K562 (cell line): ENCODE results near the gene FOSL1. TPM values are rescaled to one million over a fixed set of nuclear protein-coding genes. Genes with fewer than 3 reads are reported as not detected.
A peak's percentile ranks its signal among the peaks of the same experiment; 100 is the strongest.

Source experiments
- ATAC-seq: fragments of 200-7000 bp; cut with Tn5 transposase; 3 replicates; pipeline ENCODE4 v1.9.1; 2020; ENCODE audit warnings: moderate library complexity
- BruUV-seq: library from RNA; stranded (reverse); fragments of 400-500 nt; replicated peaks from 2 replicates; lab custom pipeline; 2021; lab: Mats Ljungman, UMichigan
- CTCF ChIA-PET: fragments of 300-600 bp; formaldehyde crosslinking; extraction: SDS; loops from one replicate; lab custom pipeline; 2021; ENCODE audit warnings: low intra/inter-chr PET ratio; lab: Yijun Ruan, JAX
- POLR2A ChIA-PET: fragments of 300-600, 350-650 bp; sonication (Branson Sonifier 250); formaldehyde crosslinking; extraction: SDS; loops from one replicate; lab custom pipeline; 2021; ENCODE audit warnings: antibody characterized with exemption, inconsistent platforms; lab: Yijun Ruan, JAX
- DNase-seq, 4 experiments: peaks; one replicate each; pipeline versions ENCODE4 v3.0.0 to v3.0.0-alpha.2; 2011 to 2018; ENCODE audit warnings: low spot score in 3 of 4, mixed read lengths in 3 of 4; ENCODE audit errors: extremely low read depth in 1 of 4
- FAIRE-seq: peaks from 2 replicates; lab custom pipeline; 2011; peaks lifted over from hg19 to GRCh38; lab: Jason Lieb, UNC
- H2AFZ ChIP-seq: 2 replicates; pipeline ENCODE4 v1.6.0; 2011; ENCODE audit warnings: low read depth, low read length, control low read depth, inconsistent platforms
- H3K27ac ChIP-seq: fragments of 200-600 bp; 3 replicates; pipeline ENCODE4 v1.8.0; 2011; ENCODE audit warnings: low read depth, mild to moderate bottlenecking, control low read depth, inconsistent platforms, low read length, moderate library complexity, mixed read lengths; ENCODE audit errors: extremely low read depth
- H3K27me3 ChIP-seq, 2 experiments: fragments of 300-600 bp in 1 of 2; 2 replicates in 1 of 2; 3 replicates in 1 of 2; pipeline versions ENCODE4 v1.6.0 to v1.8.0; 2011; ENCODE audit warnings: inconsistent platforms in 2 of 2, low read length in 2 of 2, mild to moderate bottlenecking in 1 of 2, mixed read lengths in 1 of 2, moderate library complexity in 1 of 2; ENCODE audit not compliant: control insufficient read depth in 2 of 2, insufficient read depth in 2 of 2
- H3K36me3 ChIP-seq: fragments of 300-600 bp; 3 replicates; pipeline ENCODE4 v1.8.0; 2011; ENCODE audit warnings: mild to moderate bottlenecking, low read length, inconsistent platforms; ENCODE audit not compliant: control insufficient read depth, insufficient read depth
- H3K4me1 ChIP-seq, 2 experiments: fragments of 200-600 bp in 1 of 2; replicated peaks in 1 of 2; 2 replicates in 1 of 2; 3 replicates in 1 of 2; pipeline versions ENCODE4 v1.5.1 to v1.8.0; 2011; ENCODE audit warnings: inconsistent platforms in 2 of 2, low read length in 2 of 2, mild to moderate bottlenecking in 1 of 2, mixed read lengths in 1 of 2, moderate library complexity in 1 of 2; ENCODE audit not compliant: control insufficient read depth in 2 of 2, insufficient read depth in 2 of 2
- H3K4me2 ChIP-seq: 2 replicates; pipeline ENCODE4 v1.6.1; 2011; ENCODE audit warnings: low read length, control low read depth, inconsistent platforms, mixed read lengths; ENCODE audit not compliant: insufficient read depth
- H3K4me3 ChIP-seq: fragments of 200-600 bp; sonication (generic), shearing (Covaris generic); 2 replicates; pipeline ENCODE4 v1.5.1; 2016; ENCODE audit warnings: control low read depth, inconsistent platforms
- H3K79me2 ChIP-seq: fragments of 200-600 bp; 3 replicates; pipeline ENCODE4 v1.8.0; 2011; ENCODE audit warnings: low read length, inconsistent platforms; ENCODE audit not compliant: control insufficient read depth, insufficient read depth
- H3K9ac ChIP-seq, 2 experiments: 2 replicates each; pipeline versions ENCODE4 v1.6.0 to v1.6.1; 2011; ENCODE audit warnings: low read depth in 2 of 2, low read length in 2 of 2, control low read depth in 1 of 2, inconsistent platforms in 1 of 2, mild to moderate bottlenecking in 1 of 2, mixed read lengths in 1 of 2; ENCODE audit not compliant: insufficient read depth in 1 of 2
- H3K9me1 ChIP-seq: one replicate; pipeline ENCODE4 v1.6.0; 2011; ENCODE audit warnings: inconsistent platforms, mild to moderate bottlenecking, low read length, moderate library complexity; ENCODE audit not compliant: control insufficient read depth, insufficient read depth
- H3K9me3 ChIP-seq: replicated peaks from 2 replicates; pipeline ENCODE4 v1.5.1; 2011; ENCODE audit warnings: low read depth, low read length, inconsistent platforms; ENCODE audit not compliant: control insufficient read depth, insufficient read depth
- H4K20me1 ChIP-seq: replicated peaks from 2 replicates; pipeline ENCODE4 v1.6.1; 2011; ENCODE audit warnings: low read length, inconsistent platforms, mixed read lengths; ENCODE audit not compliant: control insufficient read depth, insufficient read depth
- CBFA2T3 ChIP-seq: fragments of 450-650 bp; IDR thresholded peaks from 2 replicates; pipeline ENCODE4 v1.6.1; 2017
- ELF2 ChIP-seq: fragments of 250-450 bp; sonication (Bioruptor Pico); IDR thresholded peaks from 2 replicates; pipeline ENCODE4 v1.5.0; 2021; ENCODE audit warnings: mild to moderate bottlenecking
- FOXJ3 ChIP-seq: sonication (generic); formaldehyde crosslinking; IDR thresholded peaks from 2 replicates; pipeline ENCODE4 v1.4.0; 2020; ENCODE audit warnings: mild to moderate bottlenecking, missing genetic modification reagents
- MAZ ChIP-seq, 2 experiments: fragments of 450-650 bp in 1 of 2; sonication (generic) in 1 of 2; formaldehyde crosslinking; IDR thresholded peaks in 1 of 2; conservative IDR thresholded peaks in 1 of 2; 2 replicates each; pipeline versions ENCODE4 v1.4.0 to v1.5.0; 2020; ENCODE audit warnings: mild to moderate bottlenecking in 1 of 2, missing genetic modification reagents in 1 of 2
- MTA1 ChIP-seq: fragments of 450-650 bp; IDR thresholded peaks from 2 replicates; pipeline ENCODE4 v1.6.1; 2017; ENCODE audit warnings: borderline replicate concordance
- POLR2H ChIP-seq: IDR thresholded peaks from 2 replicates; pipeline ENCODE4 v1.6.1; 2016; ENCODE audit warnings: missing genetic modification characterization, low read depth, mild to moderate bottlenecking, control low read depth, missing compliant biosample characterization, moderate library complexity
- SMARCE1 ChIP-seq: fragments of 450-650 bp; IDR thresholded peaks from 2 replicates; pipeline ENCODE4 v1.7.1; 2016; ENCODE audit warnings: mild to moderate bottlenecking
- SREBF2 ChIP-seq: sonication (generic); formaldehyde crosslinking; IDR thresholded peaks from 2 replicates; pipeline ENCODE4 v1.4.0; 2020; ENCODE audit warnings: mild to moderate bottlenecking, missing genetic modification reagents
- ZBED1 ChIP-seq: IDR thresholded peaks from 2 replicates; pipeline ENCODE4 v1.6.1; 2014
- ZNF24 ChIP-seq: fragments of 450-650 bp; IDR thresholded peaks from 2 replicates; pipeline ENCODE4 v1.6.1; 2016
- WGBS: fragments of 100-300 bp; shearing (Covaris generic); methylation state at CpG from one replicate; pipeline ENCODE4 v1.1.6; 2016; ENCODE audit warnings: low coverage, mixed read lengths; ENCODE audit not compliant: insufficient coverage; ENCODE audit errors: missing lambda C conversion rate; 5-methylcytosine and 5-hydroxymethylcytosine counted together
- in situ Hi-C: fragments of 300-500 bp; cut with MboI; formaldehyde crosslinking; loops from 4 replicates; pipeline ENCODE4 v1.15.0; 2018; ENCODE audit warnings: inconsistent platforms, mixed read lengths
- intact Hi-C: fragments of 100-400 bp; cut with micrococcal nuclease; formaldehyde crosslinking; loops from 2 replicates; pipeline ENCODE4 v1.14.2; 2022
- polyA plus RNA-seq, 8 experiments: library from polyadenylated mRNA; depleted of rRNA in 4 of 8; stranded (reverse) in 5 of 8; unstranded in 3 of 8; fragments of >200 nt; fragmentation: Nextera tagmentation in 2 of 8; fragmentation: Illumina TruSeq in 1 of 8; extraction: Ambion mirVana in 2 of 8; extraction: Trizol in 1 of 8; gene quantifications; 2 replicates each; pipeline versions ENCODE4 v1.2.1 to v1.2.3, GENCODE V29; 2011 to 2014; ENCODE audit warnings: inconsistent platforms in 1 of 8, missing spikeins in 1 of 8
- total RNA-seq, 7 experiments: library from RNA; depleted of rRNA in 6 of 7; stranded (reverse); fragments of >200 nt in 6 of 7; fragmentation: Illumina TruSeq in 2 of 7; extraction: Trizol in 2 of 7; gene quantifications; 2 replicates each; pipeline versions ENCODE4 v1.2.1 to v1.2.3, GENCODE V29; 2011 to 2021; ENCODE audit warnings: low replicate concordance in 1 of 7
- TF ChIP-seq, protein P1 (sequence below): fragments of 250-450 bp; sonication (Bioruptor Pico); IDR thresholded peaks from 2 replicates; pipeline ENCODE4 v1.5.0; 2021
- TF ChIP-seq, protein P2 (sequence below): fragments of 450-650 bp; conservative IDR thresholded peaks from 2 replicates; pipeline ENCODE4 v1.6.1; 2016; ENCODE audit warnings: missing genetic modification characterization, low read depth, mild to moderate bottlenecking, missing compliant biosample characterization, moderate library complexity
- TF ChIP-seq, protein P3 (sequence below): fragments of 450-650 bp; IDR thresholded peaks from 2 replicates; pipeline ENCODE4 v1.6.1; 2016; ENCODE audit warnings: borderline replicate concordance
- TF ChIP-seq, protein P4 (sequence below): sonication (generic); formaldehyde crosslinking; IDR thresholded peaks from 2 replicates; pipeline ENCODE4 v1.9.0; 2022; ENCODE audit warnings: mild to moderate bottlenecking, missing genetic modification reagents
- TF ChIP-seq, protein P5 (sequence below): fragments of 450-650 bp; conservative IDR thresholded peaks from 2 replicates; pipeline ENCODE4 v1.6.1; 2016; ENCODE audit warnings: missing genetic modification characterization, low read depth, mild to moderate bottlenecking, control low read depth, missing compliant biosample characterization

FOSL1 gene
- total and polyA plus RNA-seq, 9 of the 15 experiments (the other 6 are each of a cell fraction or from before 2014, with no cell fraction given): 3.5 to 39.6 (median 10.0) TPM

DNA sequence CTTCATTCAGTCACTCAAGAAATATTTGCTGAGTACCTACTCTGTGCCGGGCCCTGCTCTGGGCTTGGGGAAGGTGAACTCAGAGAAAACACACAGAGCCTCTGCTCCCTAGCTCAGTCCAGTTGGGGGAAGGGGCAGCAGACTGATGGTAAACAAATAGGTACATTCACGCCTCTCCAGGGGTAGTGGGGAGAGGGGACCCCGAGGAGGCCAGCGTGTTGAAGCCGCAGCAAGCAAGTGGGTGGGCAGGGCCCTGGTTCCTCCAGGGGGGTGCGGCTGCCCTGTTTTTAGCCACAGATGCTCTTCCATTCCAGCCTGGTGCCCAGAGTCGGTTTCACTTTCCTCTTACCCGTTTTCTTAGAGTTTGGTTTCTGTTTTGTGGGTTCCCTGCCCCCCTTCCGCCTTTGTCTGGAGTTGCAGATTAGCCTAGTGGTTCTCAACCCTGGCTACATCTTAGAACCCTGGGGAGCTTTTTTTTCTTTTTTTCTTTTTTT lies 27.8 kb upstream of the FOSL1 start:
- WGBS: 43% methylated on average over 9 of the region's 9 CpGs
- intact Hi-C loops: no loop called here
- FAIRE-seq: no peak
- peaks cover 3% of the 10 kb centered on the region; the same call in 1 of the 3 replicates for H3K36me3 ChIP-seq
- H3K4me1 ChIP-seq: peaks cover 23 to 42% of the 10 kb centered on the region in 2 experiments; a peak in 4 of 5 replicates
- POLR2A ChIA-PET: interaction anchor here (0.5 to 1.8 kb wide), 6 partner anchors 10 to 428 kb away, joined by 3 to 5 read pairs (median 3); partner anchors contain the start of gene CCDC85B
- H3K4me2 ChIP-seq: peak overlapping the region; percentile 66
- no TSS peak for BruUV-seq
- in situ Hi-C loops: no loop called here
- H3K4me3 ChIP-seq: no peak overlapping the region; the same call in 1 of the 2 replicates
- ATAC-seq: peak; percentile 52
- no peaks in the 10 kb centered on the region for H4K20me1 ChIP-seq
- H3K9me1 ChIP-seq: no peaks in the 10 kb centered on the region
- CTCF ChIA-PET: no interaction called here
- H3K27ac ChIP-seq: peak overlapping the region; percentile 47
- no peaks in the 10 kb centered on the region for H3K9me3 ChIP-seq
- H3K79me2 ChIP-seq: no peaks in the 10 kb centered on the region
- H3K27me3 ChIP-seq: no peaks in the 10 kb centered on the region
- DNase-seq: peak; percentile 14 to 64 (median 36)
- H3K9ac ChIP-seq: peak overlapping the region; percentile 32 to 44; a peak in 3 of 4 replicates
- H2AFZ ChIP-seq: peak overlapping the region; percentile 85
- peak; percentile 54 for TF ChIP-seq SMARCE1
- no peak for TF ChIP-seq FOXJ3
- peak; percentile 46 for TF ChIP-seq CBFA2T3
- no peak for TF ChIP-seq POLR2H (tag)
- TF ChIP-seq, protein P1, sequence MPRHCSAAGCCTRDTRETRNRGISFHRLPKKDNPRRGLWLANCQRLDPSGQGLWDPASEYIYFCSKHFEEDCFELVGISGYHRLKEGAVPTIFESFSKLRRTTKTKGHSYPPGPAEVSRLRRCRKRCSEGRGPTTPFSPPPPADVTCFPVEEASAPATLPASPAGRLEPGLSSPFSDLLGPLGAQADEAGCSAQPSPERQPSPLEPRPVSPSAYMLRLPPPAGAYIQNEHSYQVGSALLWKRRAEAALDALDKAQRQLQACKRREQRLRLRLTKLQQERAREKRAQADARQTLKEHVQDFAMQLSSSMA (CRISPR knock-in tag): no peak
- no peak for TF ChIP-seq ZNF24
- TF ChIP-seq ELF2 (CRISPR knock-in tag): no peak
- TF ChIP-seq ZBED1: no peak
- TF ChIP-seq, protein P2, sequence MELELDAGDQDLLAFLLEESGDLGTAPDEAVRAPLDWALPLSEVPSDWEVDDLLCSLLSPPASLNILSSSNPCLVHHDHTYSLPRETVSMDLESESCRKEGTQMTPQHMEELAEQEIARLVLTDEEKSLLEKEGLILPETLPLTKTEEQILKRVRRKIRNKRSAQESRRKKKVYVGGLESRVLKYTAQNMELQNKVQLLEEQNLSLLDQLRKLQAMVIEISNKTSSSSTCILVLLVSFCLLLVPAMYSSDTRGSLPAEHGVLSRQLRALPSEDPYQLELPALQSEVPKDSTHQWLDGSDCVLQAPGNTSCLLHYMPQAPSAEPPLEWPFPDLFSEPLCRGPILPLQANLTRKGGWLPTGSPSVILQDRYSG: peak; percentile 43; the same call in 1 of the 2 replicates
- TF ChIP-seq MAZ (CRISPR knock-in tag; conservative IDR thresholded peaks at IDR 0.05 in 1 of 2, IDR thresholded peaks at IDR 0.05 in 1 of 2): peak in 1 of 2 experiments; percentile 34; a peak in 1 of 4 replicates
- 0 out of 2 replicates have a peak, but pooled peaks have one; percentile 55 for TF ChIP-seq MTA1
- TF ChIP-seq SREBF2 (CRISPR knock-in tag): no peak
- TF ChIP-seq, protein P3, sequence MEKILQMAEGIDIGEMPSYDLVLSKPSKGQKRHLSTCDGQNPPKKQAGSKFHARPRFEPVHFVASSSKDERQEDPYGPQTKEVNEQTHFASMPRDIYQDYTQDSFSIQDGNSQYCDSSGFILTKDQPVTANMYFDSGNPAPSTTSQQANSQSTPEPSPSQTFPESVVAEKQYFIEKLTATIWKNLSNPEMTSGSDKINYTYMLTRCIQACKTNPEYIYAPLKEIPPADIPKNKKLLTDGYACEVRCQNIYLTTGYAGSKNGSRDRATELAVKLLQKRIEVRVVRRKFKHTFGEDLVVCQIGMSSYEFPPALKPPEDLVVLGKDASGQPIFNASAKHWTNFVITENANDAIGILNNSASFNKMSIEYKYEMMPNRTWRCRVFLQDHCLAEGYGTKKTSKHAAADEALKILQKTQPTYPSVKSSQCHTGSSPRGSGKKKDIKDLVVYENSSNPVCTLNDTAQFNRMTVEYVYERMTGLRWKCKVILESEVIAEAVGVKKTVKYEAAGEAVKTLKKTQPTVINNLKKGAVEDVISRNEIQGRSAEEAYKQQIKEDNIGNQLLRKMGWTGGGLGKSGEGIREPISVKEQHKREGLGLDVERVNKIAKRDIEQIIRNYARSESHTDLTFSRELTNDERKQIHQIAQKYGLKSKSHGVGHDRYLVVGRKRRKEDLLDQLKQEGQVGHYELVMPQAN: no peak
- TF ChIP-seq, protein P4, sequence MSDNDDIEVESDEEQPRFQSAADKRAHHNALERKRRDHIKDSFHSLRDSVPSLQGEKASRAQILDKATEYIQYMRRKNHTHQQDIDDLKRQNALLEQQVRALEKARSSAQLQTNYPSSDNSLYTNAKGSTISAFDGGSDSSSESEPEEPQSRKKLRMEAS: peak; percentile 13; the same call in 1 of the 2 replicates
- TF ChIP-seq, protein P5, sequence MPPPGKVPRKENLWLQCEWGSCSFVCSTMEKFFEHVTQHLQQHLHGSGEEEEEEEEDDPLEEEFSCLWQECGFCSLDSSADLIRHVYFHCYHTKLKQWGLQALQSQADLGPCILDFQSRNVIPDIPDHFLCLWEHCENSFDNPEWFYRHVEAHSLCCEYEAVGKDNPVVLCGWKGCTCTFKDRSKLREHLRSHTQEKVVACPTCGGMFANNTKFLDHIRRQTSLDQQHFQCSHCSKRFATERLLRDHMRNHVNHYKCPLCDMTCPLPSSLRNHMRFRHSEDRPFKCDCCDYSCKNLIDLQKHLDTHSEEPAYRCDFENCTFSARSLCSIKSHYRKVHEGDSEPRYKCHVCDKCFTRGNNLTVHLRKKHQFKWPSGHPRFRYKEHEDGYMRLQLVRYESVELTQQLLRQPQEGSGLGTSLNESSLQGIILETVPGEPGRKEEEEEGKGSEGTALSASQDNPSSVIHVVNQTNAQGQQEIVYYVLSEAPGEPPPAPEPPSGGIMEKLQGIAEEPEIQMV (tag): no peak
